GM18505 (cell line): ENCODE data around the gene PRKCA.

Source experiments
- ATAC-seq: cut with Tn5 transposase; IDR thresholded peaks from one replicate; pipeline ENCODE4 v1.9.1; 2021; ENCODE audit not compliant: unreplicated experiment
- POLR2A ChIP-seq: IDR thresholded peaks from 4 replicates; pipeline ENCODE4 v1.6.1; 2011; ENCODE audit warnings: borderline replicate concordance; ENCODE audit not compliant: insufficient read depth, insufficient read length; ENCODE audit errors: extremely low read depth

Gene PRKCA

DNA sequence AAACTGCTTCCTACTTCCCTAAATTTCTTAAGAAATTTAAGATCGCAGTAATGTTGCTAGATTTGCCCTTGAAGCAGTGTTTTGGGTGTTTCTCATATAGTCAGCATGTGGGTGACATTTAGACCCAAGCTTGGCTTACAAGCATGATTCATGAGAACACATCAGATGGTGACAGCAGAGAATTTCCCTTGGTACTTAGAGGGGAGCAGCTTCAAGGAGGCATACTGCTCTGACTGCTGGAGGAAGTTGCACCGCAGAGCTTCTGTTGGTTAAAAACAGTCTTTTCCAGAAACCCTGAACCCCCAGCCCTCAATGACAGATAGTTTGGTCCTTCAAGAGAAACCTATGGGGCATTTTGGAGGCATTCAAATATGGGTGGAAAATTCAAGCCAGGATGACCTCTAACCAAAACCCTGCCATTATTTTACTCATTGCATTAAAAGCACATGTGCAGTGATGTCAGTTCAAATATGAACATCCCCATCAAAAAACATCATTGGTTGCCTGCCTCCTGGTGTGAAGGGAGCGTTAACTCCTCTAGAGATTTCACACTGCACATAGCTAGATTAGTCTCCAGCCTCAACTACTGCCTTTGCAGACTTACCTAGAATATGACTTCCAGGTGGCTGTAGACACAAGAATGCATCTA, 331.0 kb downstream of the PRKCA start:
- ATAC-seq = no peak
- no peak for TF ChIP-seq POLR2A

DNA sequence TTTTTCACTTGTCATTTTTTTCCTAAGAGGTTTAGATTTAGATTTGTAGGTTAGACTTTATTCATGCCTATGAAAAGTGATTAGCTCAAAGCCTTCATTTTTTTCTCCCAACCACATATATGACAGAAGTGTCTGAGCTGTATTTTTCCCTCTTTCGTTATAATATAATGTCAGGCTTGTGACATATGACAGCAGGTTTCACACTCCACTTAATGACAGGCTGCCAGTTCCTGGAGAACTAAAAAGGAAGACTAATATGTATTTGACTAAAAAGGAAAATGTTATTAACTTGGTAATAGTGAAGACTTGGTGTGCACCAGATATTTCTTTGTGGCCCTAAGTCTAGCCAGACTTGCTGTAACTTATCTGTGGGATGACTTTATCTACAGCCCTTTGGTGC, 331.8 kb downstream of the PRKCA start:
- no peak for ATAC-seq
- TF ChIP-seq POLR2A = no peak

DNA sequence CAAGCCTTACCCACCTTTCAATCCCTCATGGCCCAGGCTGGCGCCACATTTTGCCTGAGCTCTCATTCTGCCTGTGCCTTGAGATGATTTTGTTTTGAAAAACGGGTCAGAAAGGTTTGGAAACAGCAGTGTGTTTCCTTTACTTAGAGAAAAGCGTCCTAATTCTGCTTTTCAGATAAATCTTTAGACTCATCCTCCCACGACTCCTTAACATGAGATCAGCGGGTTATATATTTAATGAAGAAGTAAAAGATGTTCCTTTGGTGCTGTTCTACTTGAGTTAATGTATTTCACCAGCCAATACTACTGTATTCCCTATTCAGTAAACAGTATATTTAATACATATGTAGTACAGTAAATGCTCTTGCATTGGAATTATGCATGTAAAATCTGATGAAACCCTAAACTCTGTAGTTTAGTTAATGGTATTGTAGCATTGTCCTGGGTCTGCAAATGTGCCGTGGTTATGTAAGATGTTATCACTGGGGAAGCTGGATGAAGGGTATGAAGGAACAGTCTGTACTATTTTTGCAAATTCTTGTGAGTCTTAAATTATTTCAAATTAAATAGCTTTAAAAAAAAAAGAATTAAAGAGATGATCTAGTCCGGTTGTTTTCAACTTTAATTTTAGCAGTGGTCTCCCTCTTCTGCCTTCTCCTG, 333.1 kb downstream of the PRKCA start:
- ATAC-seq = no peak
- TF ChIP-seq POLR2A = no peak

DNA sequence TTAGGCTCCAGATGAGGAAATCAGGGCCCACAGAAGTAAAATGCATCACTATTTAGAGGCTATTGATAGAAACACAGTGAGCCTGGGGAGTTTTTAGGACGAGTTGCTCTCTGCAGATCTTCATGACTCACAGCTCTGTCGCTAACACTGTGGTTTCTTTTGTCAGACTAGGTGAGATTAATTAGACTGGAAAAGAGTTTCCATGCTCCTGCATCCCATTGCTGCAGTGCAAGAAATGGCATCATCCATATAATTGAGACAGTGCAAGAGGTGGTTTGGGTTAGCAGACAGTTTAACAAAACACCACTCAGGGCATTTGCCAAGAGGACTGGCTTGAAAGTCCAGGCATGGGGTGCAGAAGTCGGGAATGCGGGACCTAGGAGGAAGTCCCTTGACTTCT, 333.7 kb downstream of the PRKCA start:
- TF ChIP-seq POLR2A = no peak
- no peak for ATAC-seq

DNA sequence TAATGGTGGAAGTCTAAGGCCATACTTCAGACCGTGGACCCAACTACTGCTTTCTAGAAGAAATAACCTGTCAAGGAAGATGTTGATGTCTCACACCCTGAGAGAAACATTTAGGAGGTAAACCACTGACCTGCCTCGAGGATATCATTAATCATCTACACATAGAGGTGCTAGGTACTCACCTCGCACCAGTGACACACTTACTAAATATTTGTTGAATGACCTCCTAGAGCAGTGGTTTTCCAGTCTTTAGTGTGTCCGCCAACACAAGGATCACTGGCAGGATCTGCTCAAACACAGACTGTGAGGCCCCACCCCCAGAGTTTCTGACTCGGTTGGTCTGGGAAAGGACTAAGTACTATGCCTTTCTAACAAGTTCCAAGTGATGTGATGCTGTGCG, 335.1 kb downstream of the PRKCA start:
- ATAC-seq = no peak
- no peak for TF ChIP-seq POLR2A

DNA sequence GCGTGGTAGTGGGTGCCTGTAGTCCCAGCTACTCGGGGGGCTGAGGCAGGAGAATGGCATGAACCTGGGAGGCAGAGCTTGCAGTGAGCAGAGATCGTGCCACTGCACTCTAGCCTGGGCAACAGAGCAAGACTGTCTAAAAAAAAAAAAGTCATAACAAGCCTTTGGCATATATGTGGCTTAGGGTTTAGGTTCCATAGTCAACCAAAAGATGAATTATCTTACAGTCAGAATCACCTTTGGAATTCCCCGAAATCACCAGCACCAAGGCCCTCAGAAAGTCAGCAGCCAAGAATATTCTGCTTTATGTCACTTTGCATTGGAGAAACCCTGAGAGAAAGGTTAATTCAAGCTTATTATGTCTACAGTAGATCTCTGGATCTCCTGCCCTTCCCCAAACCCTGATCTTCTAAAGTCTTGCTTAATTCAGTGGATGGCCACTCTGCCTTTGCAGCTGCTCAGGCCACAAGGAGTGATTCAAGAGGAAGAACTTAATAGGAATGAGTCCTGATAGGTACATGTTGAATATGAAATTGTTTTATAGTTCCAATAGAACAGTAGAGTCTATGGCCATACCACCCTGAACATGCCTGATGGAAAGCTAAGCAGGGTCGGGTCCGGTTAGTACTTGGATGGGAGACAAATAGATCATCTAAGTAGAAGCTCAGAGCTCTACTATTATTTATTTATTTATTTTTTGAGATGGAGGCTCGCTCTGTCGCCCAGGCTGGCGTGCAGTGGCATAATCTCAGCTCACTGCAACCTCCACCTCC, 336.5 kb downstream of the PRKCA start:
- TF ChIP-seq POLR2A = no peak
- no peak for ATAC-seq

DNA sequence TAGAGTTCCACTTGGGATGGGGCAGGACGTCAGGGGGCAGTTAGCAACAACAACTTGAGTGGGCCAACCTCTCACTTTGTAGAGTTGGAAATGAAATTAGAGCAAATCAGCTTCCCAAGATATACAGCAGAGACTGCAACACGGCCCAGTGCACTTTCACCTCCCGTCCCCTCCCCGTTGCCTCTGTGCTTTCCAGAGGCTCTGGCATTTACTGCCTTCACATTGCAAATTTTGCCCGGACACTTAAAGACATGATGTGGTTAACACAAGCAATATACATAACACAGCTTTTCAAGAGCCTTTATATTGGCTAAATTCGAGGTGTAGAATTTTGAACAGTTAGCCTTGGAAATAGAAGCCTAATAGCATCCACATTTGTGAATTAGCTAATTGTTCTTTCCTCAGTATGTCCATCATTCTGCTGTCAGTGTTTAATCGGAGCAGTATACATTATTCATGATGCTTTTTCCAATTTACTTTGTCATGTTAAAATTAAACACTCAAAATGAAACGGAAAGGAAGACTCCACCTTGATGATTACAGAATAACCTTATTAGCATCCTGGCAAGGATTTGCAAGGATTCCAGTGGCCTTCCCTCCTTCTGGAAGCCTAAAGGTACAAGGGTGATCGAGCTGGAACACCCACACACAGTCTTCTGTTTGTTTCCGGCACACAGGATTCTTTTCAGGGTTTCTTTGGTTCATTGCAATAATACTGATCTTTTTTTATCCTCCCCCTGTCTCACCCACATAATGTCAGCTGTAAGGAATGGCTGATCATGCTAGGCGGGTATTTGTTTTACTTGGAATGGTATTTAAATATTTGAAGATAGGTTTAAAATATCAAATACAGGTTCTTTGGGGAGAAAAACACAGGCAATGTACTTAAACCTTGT, 341.6 kb downstream of the PRKCA start:
- no peak for ATAC-seq
- TF ChIP-seq POLR2A = no peak

DNA sequence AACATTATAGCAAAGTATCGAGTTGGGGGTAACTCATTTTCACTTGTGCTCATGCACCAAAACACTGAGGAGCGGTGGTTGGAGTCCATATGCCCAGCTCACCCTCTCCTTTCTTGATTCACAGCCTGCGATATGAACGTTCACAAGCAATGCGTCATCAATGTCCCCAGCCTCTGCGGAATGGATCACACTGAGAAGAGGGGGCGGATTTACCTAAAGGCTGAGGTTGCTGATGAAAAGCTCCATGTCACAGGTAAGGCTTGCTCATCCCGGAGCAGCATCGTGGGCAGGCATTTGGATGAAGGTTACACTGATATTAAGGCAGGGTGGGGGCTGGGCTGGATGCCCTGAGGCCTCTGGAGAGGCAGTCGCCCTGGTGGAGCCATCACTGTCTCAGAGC, 342.8 kb downstream of the PRKCA start:
- TF ChIP-seq POLR2A = no peak
- ATAC-seq = no peak

DNA sequence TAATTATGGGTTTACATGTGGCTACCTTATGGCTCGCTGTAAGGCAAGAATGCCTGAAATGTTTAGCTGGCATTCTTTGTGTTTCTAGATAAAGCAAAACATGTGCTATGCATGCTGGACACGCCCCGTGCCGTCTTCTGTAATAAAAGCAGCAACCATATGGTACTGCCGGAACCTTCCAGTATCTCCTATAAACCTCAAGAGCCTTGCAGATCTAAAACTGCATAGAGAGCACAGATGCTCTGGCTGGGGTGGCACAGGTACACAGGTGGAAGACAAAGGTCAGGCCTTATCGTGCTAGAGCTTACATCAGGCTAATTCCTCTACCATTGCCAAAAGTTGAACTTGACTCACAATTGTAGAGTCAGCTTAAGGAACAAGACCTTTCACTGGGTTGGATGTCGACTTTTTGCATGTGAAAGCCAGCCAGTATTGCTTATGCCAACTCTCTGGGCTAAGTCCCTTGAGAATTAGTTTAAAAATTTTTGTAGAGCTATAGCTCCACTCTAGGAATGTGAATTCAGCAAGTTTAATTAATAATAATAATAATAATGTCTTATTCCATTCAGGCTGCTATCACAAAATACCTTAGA, 345.1 kb downstream of the PRKCA start:
- no peak for TF ChIP-seq POLR2A

DNA sequence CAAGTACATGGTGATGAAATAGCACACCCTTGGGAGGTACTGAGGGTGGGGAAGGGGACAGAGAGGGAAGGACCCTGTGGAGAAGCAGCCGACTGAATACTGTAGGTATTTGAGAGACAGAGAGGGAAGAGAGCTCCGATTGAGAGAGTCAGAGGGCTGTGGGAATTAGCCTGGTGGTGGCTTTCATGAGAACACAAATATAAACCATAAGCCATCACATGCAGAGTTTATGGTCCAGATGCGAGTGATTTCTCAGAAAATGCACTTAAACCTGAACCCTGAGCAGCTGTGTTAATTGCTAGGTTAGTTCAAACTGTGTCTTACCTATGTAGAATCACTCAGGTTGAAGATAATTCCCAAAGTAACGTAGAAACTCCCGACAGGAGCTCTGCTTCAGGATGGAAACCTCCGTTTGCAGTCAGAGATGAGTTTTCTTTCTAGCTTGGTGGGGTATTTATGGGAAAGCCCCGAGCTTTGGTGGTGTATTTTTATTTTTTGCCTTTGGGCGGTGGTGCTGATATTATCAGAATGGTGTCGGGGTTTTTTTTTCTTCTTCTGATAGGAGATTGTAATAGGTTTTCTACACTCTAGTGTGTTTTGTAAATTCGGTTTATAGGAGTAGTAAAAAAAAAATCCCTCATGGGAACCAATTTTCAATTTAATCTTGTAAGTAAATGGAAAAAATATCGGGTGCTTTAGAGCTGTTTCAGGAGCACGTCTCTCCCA, 347.6 kb downstream of the PRKCA start:
- ATAC-seq = no peak
- TF ChIP-seq POLR2A = no peak

More for the DNA sequence above, 345.1 kb downstream of the PRKCA start:
- no peak for ATAC-seq

DNA sequence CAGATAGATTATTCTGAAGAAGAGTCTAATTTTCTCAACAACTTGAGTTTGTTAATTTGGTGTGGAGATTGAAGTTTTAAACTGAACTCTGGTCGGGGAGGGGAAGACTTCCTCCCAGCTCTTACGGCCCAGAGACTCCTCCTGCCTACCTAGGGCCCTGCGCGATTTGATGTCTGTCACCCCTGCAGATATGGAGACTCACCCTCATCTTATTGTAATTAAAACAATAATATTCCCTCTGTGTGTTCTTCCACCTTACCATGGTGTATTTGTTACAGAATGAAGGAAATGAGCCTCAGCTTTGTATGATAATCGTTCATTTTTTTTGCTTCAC, 348.1 kb downstream of the PRKCA start:
- TF ChIP-seq POLR2A = no peak
- ATAC-seq = no peak

DNA sequence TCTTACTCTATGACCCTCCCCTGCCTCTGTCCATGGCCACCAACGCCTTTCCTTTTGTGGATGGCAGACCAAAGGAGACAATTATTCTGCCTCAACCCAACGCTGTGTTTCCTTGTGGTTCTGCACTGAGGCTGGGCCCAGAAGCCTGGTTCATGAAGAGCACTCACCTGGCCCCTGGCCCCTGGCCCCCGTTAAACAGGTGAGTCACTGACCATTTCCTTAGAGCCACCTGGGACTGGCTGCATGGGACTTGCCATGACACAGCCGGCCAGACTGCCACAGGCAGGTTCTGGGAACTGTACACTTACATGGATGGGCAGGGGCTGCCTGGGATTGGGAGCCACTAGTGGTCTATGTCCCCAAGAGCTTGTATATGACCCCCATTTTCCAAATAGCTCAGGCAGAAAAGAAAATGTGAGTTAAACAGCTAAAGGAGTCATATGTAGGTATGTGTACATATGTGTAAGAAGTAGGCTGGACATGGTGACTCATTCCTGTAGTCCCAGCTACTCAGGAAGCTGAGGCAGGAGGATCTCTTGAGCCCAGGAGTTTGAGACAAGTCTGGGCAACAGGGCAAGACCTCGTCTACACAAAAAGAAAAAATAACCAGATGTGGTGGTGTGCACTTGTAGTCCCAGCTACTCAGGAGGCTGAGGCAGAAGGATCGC, 350.6 kb downstream of the PRKCA start:
- ATAC-seq = no peak
- TF ChIP-seq POLR2A = no peak

DNA sequence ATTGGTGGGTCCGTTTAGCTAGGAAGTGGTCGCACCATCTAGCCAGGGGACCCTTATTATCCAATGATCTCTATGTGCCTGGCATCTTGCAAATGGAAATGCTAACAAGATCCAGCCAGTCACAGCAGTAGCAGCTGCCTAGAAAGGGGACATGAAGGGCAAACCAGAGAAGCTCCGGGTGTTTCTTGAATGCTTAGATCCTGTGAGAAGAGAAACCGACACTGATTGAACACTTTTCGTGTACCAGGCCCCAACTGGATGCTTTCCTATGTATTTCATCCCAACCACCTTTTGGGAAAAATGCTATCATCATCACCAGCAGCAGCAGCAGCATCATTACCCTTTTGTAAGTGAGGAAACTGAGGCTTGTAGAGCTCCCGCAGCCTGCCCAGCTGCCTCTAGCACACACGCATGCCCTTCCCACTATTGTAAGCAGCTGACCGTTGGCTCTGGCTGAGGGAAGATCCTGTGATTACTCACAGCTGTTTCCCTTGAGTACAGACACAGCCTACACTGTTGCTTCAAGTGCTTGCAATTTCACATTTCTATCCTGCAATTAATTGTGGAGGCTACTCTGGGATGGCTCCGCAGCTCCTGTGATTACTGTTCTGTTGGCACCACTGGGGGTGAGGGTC, 351.8 kb downstream of the PRKCA start:
- ATAC-seq = no peak

More for the DNA sequence above, 351.8 kb downstream of the PRKCA start:
- no peak for TF ChIP-seq POLR2A
